GM19099 (cell line): ENCODE results near the gene ZNF148.

Experiments
- POLR2A ChIP-seq: IDR thresholded peaks from 3 replicates; pipeline ENCODE4 v1.6.1; 2011; ENCODE audit warnings: low read depth; ENCODE audit not compliant: insufficient read length; ENCODE audit errors: extremely low read depth

The ZNF148 gene

DNA sequence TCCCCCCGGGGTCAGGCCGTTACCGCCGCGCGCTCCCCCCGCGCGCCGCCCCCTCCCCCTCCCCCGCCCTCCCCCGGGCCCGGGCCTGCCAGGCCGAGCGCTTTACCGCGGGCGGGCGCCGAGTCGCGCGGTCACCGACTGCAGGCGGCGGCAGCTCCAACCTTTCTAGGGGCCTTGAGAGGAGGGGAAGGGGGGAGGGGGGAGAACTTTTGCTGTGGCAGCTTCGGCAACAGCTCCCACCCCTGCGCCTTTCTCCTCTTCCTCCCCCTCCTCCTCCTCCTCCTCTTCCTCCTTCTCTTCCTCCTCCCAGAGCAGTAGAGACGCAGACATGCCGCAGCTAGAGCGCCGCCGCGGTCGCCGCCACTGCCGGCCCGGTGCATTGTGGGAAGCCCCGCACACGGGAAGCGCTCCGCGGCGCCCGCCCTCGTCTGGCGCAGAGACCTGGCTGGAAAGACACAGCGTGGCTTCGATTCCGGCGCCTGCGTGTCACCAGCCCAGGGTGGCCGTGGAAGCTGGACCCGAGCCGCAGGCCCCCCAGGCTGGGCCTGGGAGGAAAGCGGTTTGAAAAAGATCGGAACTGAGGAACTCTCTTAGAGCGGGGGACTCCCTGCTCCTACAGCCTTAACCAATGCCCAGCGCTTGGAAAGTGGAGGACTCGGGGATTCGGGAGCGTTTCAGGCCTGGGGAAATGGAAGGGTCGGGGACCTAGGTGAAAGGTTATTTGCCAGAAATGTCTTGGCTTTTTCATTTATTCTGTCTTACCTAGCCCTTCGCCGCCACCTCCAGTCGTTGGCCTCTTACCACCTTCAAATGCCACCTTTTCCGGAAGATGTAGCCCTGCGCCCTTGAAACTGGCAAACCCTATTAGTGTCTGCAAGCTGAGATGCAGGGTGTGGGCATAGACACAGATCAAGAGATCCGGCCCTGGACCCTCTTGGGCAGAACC lies at the start of gene ZNF148:
Gene ZNF148 (minus strand): TSS at position 330 of the 946 bp plus-strand sequence. CDS start 61,685 bp downstream, outside the sequence.
- TF ChIP-seq POLR2A = peak; percentile 97

- no peak for TF ChIP-seq POLR2A
Observed at GRCh38 chr3:125418306-125418705, 43.2 kb upstream of the ZNF148 start.

DNA sequence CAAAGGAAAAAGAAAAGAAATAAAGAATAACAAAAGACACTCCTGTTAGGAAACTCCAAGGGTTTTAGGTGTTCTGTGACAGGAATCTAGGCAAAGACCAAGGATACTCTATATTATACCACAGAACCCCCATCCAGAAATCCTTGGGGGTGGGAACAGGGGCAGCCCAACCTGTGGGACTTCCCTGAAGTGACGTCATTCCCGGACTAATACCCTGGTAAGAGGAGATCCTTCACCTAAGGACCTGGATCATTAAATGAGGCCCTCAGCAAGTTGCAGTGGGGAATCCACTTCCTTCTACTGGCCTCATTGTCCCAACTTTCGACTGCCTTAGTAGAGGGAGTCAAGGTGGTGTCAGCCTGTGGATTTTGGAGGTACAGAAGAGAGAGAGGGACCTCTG lies 41.1 kb upstream of the ZNF148 start:
- no peak for TF ChIP-seq POLR2A

GRCh38 chr3:125414669-125415068 lies 39.5 kb upstream of the ZNF148 start:
- no peak for TF ChIP-seq POLR2A

DNA sequence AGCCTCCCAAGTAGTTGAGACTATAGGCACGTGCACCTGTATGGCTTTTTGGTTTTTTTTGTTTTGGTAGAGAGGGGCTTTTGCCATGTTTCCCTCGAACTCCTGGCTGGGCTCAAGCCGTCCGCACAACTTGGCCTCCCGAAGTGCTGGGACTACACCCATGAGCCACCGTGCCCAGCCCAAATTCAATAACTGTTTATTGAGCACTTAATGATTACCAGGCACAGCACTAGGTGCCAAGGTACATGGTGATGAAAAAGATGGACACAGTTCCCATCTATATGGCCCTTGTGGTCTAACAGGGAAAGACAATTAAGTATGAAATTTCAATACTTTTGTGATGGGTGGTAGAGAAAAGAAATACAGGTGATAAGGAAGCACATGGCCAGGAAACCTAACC lies 35.8 kb upstream of the ZNF148 start:
- no peak for TF ChIP-seq POLR2A

DNA sequence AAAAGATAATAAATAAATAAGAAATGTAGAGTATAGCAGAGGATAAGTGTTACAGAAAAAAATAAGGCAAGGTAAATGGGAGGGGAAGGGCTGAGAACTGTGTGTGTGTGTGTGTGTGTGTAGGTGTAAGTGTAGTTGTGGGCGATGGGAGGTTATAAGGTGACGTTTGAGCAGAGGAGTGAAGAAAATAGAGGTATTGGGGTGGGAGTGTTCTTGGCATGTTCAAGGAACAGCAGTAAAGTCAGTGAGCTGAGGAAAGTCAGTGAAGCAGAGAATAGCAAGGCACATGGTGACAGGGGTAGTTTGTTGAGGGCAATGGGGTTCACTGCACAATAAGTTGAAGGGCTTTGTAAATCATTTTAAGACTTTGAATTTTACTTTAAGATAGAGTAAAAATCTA lies 30.9 kb upstream of the ZNF148 start:
- no peak for TF ChIP-seq POLR2A

- TF ChIP-seq POLR2A = no peak
Observed at GRCh38 chr3:125403789-125404188, 28.7 kb upstream of the ZNF148 start.

DNA sequence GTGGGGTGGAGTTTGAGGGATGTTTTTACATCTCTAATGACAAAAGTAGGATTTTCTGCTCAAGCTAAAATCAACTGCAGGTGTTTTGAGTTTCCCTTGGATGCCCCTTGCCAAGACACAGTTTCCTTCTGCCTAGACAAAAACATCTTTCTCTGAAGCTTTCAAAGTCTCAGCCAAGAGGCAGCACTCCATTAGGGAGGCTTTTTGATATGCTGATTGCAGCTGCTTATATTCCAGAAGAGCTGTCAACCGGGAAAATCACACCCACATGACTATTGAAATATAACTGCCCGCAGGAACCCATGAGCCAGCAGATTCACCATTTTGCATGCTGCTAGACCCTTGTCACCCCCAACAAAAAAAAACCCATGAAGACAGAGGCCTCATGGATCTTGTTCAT lies 27.5 kb upstream of the ZNF148 start:
- no peak for TF ChIP-seq POLR2A

DNA sequence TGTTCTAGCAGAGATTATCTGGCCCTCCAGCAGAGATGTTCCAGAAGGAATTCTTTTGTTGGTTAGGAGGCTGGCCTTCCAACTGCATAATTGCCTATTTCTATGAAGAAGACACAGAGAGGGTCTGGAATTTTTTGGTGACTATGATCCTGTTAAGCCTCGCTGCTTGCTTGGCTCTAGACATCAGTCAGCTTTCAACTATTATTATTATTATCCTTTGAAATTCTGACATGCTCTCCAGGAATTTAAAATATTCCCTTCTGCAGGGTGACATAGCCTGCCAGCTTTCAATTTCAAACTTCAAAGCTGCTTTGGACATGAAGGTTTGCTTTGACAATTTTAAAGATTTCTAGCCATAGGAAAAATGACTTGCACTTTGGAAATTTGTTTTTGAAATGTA lies 26.3 kb upstream of the ZNF148 start:
- TF ChIP-seq POLR2A = no peak

- TF ChIP-seq POLR2A = no peak
Observed at GRCh38 chr3:125398952-125399351, 23.8 kb upstream of the ZNF148 start.

DNA sequence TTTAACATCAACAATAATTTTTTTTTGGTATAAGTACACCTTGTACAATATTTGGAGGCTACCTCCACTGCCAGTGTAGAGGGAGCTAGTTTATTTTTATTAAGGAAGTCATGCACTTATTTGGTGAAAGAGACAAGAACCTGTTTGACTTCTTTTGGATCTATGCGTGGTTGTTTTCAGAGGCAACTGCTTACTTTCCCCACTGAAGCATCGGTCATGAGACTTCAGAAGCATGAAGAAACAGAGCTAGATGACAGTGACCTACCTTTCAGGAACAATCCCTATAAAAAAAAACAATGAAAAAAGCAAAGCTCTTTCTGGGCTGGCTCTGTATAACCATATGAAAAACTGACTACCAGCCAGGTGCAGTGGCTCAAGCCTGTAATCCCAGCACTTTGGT lies 20.0 kb upstream of the ZNF148 start:
- no peak for TF ChIP-seq POLR2A

DNA sequence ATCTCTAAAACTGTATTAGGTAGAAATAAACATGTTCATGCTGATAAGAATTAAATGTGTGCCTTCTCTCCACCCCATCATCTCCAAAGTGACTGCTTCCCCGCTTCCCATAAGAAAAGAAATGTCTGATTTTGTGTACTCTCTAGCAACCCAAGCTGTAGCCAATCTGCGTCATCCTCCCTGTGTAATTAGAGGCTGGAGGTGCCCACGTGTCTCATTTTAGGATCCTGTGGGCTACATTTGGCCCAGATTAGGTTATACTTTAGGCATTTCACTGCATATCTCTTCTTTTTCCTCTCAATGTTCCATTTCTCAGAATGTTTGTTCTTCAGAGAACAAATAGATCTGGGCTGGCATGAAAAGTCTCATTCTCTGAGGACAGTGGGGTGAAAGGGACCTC lies 19.3 kb upstream of the ZNF148 start:
- no peak for TF ChIP-seq POLR2A

GRCh38 chr3:125389282-125389681 lies 14.2 kb upstream of the ZNF148 start:
- no peak for TF ChIP-seq POLR2A

DNA sequence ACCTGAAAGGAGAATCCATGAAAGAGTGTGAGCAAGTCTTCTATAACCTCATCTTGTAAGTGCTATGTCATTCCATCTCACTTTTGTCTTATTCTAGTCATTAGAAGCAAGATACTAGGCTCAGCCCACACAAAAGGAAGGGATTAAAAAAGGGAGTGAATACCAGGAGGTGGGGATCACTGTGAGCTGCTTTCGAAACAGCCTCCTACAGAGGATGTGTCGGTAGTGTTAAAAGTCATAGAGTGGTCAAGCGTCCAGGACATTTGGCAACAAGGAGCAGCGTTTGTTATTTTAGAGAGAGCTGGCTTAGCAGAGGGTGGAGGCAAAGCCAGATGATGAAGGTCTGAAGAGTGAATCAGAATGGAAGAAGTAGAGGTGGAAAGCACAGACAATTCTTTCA lies 11.7 kb upstream of the ZNF148 start:
- no peak for TF ChIP-seq POLR2A

GRCh38 chr3:125383744-125384143 lies 8.6 kb upstream of the ZNF148 start:
- TF ChIP-seq POLR2A = no peak

DNA sequence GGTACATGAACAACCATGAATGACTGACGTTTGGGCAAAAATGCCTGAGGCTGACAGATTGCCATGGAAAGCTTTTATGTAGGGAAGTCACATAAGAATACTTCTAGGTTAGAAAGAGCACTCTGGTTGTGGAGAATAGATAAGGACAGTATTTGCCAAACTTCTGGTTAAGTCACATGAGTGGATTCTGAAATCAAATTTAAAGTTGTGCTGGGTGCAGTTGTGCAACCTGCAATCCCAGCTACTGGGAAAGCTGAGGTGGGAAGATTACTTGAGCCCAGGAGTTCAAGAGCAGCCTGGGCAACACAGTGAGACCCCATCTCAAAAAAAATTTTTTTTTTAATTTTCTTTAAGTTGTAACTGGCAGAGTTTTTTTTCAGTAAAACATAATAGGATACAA lies 7.2 kb upstream of the ZNF148 start:
- no peak for TF ChIP-seq POLR2A

DNA sequence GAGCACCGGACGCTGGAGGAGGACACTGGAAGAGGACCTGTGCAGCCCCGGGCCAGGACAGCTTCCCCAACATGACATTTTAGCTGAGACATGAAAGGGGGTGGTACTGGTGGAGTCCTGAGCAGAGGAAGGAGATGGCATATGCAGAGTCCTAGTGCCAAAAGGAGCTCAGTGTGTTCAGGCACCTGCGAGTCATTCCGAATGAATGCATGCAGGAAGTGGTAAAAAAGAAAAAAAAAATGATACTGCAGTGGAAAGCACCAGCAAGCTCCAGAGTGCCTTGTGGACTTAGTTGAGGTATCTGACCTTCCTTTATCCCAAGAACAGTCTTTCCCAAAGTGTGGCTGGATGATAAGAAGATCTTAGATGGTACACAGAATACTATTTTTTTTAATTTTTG lies 6.6 kb upstream of the ZNF148 start:
- no peak for TF ChIP-seq POLR2A

GRCh38 chr3:125381314-125381713 lies 6.2 kb upstream of the ZNF148 start:
- no peak for TF ChIP-seq POLR2A

GRCh38 chr3:125379483-125379882 lies 4.4 kb upstream of the ZNF148 start:
- no peak for TF ChIP-seq POLR2A
